Measurements from ENCODE around the gene LSP1. TPM values are rescaled to one million over a fixed set of nuclear protein-coding genes. Genes with fewer than 3 reads are reported as not detected.
A peak's percentile ranks its signal among the peaks of the same experiment; 100 is the strongest.

The LSP1 gene
- total and polyA plus RNA-seq, 2 experiments from 2014 or later, result 29.9 to 47.0 TPM

- no peaks in the 10 kb centered on the region for H3K9me2 ChIP-seq (replicated peaks; ENCODE audit: insufficient read depth)
- H4K20me1 ChIP-seq (ENCODE audit: insufficient read depth, poor library complexity, severe bottlenecking), result no peaks in the 10 kb centered on the region
- H3K4me3 ChIP-seq, result no peak overlapping the region
- no peak overlapping the region for H3K4me2 ChIP-seq
- H3K27ac ChIP-seq, result no peak overlapping the region
- peaks cover 22% of the 10 kb centered on the region for H3K4me1 ChIP-seq (ENCODE audit: insufficient read depth)
- WGBS (ENCODE audit: low lambda C conversion rate, missing lambda C conversion rate), result 86% methylated on average over 12 of the region's 14 CpGs
- no peaks in the 10 kb centered on the region for H3K9me3 ChIP-seq (ENCODE audit: low read depth)
- peak; percentile 6 for DNase-seq (ENCODE audit: low spot score)
- H3K27me3 ChIP-seq, result no peaks in the 10 kb centered on the region
- no peak overlapping the region for H2AFZ ChIP-seq
- TF ChIP-seq EZH2 (IDR thresholded peaks at IDR 0.05; ENCODE audit: borderline replicate concordance), result no peak
- TF ChIP-seq EZH2phosphoT487 (IDR thresholded peaks at IDR 0.05; ENCODE audit: low read depth, severe bottlenecking, unreplicated experiment), result no peak
- no peak for TF ChIP-seq CTCF (IDR thresholded peaks at IDR 0.05; ENCODE audit: poor library complexity)
- H3K79me2 ChIP-seq, result no peaks in the 10 kb centered on the region
- H3K36me3 ChIP-seq (replicated peaks; ENCODE audit: insufficient read depth, low read depth), result no peaks in the 10 kb centered on the region
Observed at GRCh38 chr11:1922481-1923081, 69.7 kb downstream of the LSP1 start.

GRCh38 chr11:1923201-1923956, 70.5 kb downstream of the LSP1 start:
- no peaks in the 10 kb centered on the region for H3K9me3 ChIP-seq (ENCODE audit: low read depth)
- H3K27me3 ChIP-seq, result no peaks in the 10 kb centered on the region
- no peaks in the 10 kb centered on the region for H3K36me3 ChIP-seq (replicated peaks; ENCODE audit: insufficient read depth, low read depth)
- DNase-seq (ENCODE audit: low spot score), result no peak
- H3K9me2 ChIP-seq (replicated peaks; ENCODE audit: insufficient read depth), result no peaks in the 10 kb centered on the region
- no peaks in the 10 kb centered on the region for H3K79me2 ChIP-seq
- H2AFZ ChIP-seq, result no peak overlapping the region
- no peak overlapping the region for H3K4me2 ChIP-seq
- H4K20me1 ChIP-seq (ENCODE audit: insufficient read depth, poor library complexity, severe bottlenecking), result no peaks in the 10 kb centered on the region
- H3K27ac ChIP-seq, result no peak overlapping the region
- H3K4me1 ChIP-seq (ENCODE audit: insufficient read depth), result peaks cover 30% of the 10 kb centered on the region
- 94% methylated on average over 20 of the region's 22 CpGs for WGBS (ENCODE audit: low lambda C conversion rate, missing lambda C conversion rate)
- H3K4me3 ChIP-seq, result no peak overlapping the region
- TF ChIP-seq EZH2 (IDR thresholded peaks at IDR 0.05; ENCODE audit: borderline replicate concordance), result no peak
- TF ChIP-seq CTCF (IDR thresholded peaks at IDR 0.05; ENCODE audit: poor library complexity), result no peak
- TF ChIP-seq EZH2phosphoT487 (IDR thresholded peaks at IDR 0.05; ENCODE audit: low read depth, severe bottlenecking, unreplicated experiment), result no peak

GRCh38 chr11:1924181-1924580, 71.3 kb downstream of the LSP1 start:
- no peaks in the 10 kb centered on the region for H3K27me3 ChIP-seq
- H3K4me3 ChIP-seq, result no peak overlapping the region
- peak; percentile 3 for DNase-seq (ENCODE audit: low spot score)
- H2AFZ ChIP-seq, result no peak overlapping the region
- H3K27ac ChIP-seq, result no peak overlapping the region
- H4K20me1 ChIP-seq (ENCODE audit: insufficient read depth, poor library complexity, severe bottlenecking), result no peaks in the 10 kb centered on the region
- no peaks in the 10 kb centered on the region for H3K9me2 ChIP-seq (replicated peaks; ENCODE audit: insufficient read depth)
- TF ChIP-seq CTCF (IDR thresholded peaks at IDR 0.05; ENCODE audit: poor library complexity) (no peak), EZH2phosphoT487 (IDR thresholded peaks at IDR 0.05; ENCODE audit: low read depth, severe bottlenecking, unreplicated experiment) (no peak), EZH2 (IDR thresholded peaks at IDR 0.05; ENCODE audit: borderline replicate concordance) (no peak)
- no peak overlapping the region for H3K4me2 ChIP-seq
- H3K79me2 ChIP-seq, result no peaks in the 10 kb centered on the region
- H3K9me3 ChIP-seq (ENCODE audit: low read depth), result no peaks in the 10 kb centered on the region
- peaks cover 30% of the 10 kb centered on the region for H3K4me1 ChIP-seq (ENCODE audit: insufficient read depth)
- H3K36me3 ChIP-seq (replicated peaks; ENCODE audit: insufficient read depth, low read depth), result no peaks in the 10 kb centered on the region
- 92% methylated on average over 17 of the region's 17 CpGs for WGBS (ENCODE audit: low lambda C conversion rate, missing lambda C conversion rate)
